ENCODE data around the gene ADGRL2. TPM values are rescaled to one million over a fixed set of nuclear protein-coding genes. Genes with fewer than 3 reads are reported as not detected.
A peak's percentile ranks its signal among the peaks of the same experiment; 100 is the strongest.

The ADGRL2 gene
- total and polyA plus RNA-seq, 2 experiments from 2014 or later = 38.2 to 90.3 TPM

DNA sequence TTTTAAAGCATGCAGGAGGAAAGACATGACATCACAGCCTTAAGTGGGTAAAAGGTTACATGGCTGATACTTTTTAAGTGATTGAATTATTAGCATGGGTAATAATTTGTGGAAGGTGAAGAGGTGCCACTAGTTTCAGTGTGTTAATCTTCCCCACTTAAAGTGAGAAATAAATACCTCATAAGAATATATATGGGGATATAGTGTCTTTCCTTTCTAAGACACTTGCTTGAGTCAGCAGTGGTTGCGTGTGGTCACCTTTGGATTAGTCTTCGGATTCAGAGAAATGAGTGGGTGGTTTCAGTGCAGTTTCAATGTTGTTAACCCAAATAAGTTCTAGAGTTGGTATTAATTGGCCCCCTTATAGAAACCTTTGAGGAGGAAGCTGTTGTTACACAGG, 94.1 kb downstream of the ADGRL2 start:
- H2AFZ ChIP-seq = no peak overlapping the region
- no peak overlapping the region for H3K4me2 ChIP-seq
- H3K36me3 ChIP-seq (ENCODE audit: insufficient read depth) = no peaks in the 10 kb centered on the region
- H3K27ac ChIP-seq (ENCODE audit: low read depth) = no peak overlapping the region
- H3K4me1 ChIP-seq (ENCODE audit: insufficient read depth) = peaks cover 6% of the 10 kb centered on the region; the same call in 1 of the 2 replicates
- H3K27me3 ChIP-seq (ENCODE audit: insufficient read depth) = no peaks in the 10 kb centered on the region
- H3K9me2 ChIP-seq (ENCODE audit: insufficient read depth) = no peaks in the 10 kb centered on the region
- no peak overlapping the region for H3K4me3 ChIP-seq
- Mint-ChIP-seq H3K4me1 (peaks cover 44% of the 10 kb centered on the region), H3K4me3 (no peak overlapping the region), H3K9me3 (no peaks in the 10 kb centered on the region), H3K27me3 (ENCODE audit: insufficient read depth, low read depth, poor library complexity) (no peaks in the 10 kb centered on the region), H3K36me3 (ENCODE audit: low read depth) (no peaks in the 10 kb centered on the region), H3K27ac (peak overlapping the region; percentile 42; the same call in 1 of the 2 replicates)
- peaks cover 94% of the 10 kb centered on the region for H3K79me2 ChIP-seq (replicated peaks; ENCODE audit: insufficient read depth)
- no peaks in the 10 kb centered on the region for H3F3A ChIP-seq (replicated peaks; ENCODE audit: low read depth)
- DNase-seq (ENCODE audit: low spot score) (no peak), ATAC-seq (no peak)
- TF ChIP-seq, protein P1, sequence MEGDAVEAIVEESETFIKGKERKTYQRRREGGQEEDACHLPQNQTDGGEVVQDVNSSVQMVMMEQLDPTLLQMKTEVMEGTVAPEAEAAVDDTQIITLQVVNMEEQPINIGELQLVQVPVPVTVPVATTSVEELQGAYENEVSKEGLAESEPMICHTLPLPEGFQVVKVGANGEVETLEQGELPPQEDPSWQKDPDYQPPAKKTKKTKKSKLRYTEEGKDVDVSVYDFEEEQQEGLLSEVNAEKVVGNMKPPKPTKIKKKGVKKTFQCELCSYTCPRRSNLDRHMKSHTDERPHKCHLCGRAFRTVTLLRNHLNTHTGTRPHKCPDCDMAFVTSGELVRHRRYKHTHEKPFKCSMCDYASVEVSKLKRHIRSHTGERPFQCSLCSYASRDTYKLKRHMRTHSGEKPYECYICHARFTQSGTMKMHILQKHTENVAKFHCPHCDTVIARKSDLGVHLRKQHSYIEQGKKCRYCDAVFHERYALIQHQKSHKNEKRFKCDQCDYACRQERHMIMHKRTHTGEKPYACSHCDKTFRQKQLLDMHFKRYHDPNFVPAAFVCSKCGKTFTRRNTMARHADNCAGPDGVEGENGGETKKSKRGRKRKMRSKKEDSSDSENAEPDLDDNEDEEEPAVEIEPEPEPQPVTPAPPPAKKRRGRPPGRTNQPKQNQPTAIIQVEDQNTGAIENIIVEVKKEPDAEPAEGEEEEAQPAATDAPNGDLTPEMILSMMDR (conservative IDR thresholded peaks at IDR 0.05; ENCODE audit: low read depth in 2 of 2) = no peak
- TF ChIP-seq, protein P2, sequence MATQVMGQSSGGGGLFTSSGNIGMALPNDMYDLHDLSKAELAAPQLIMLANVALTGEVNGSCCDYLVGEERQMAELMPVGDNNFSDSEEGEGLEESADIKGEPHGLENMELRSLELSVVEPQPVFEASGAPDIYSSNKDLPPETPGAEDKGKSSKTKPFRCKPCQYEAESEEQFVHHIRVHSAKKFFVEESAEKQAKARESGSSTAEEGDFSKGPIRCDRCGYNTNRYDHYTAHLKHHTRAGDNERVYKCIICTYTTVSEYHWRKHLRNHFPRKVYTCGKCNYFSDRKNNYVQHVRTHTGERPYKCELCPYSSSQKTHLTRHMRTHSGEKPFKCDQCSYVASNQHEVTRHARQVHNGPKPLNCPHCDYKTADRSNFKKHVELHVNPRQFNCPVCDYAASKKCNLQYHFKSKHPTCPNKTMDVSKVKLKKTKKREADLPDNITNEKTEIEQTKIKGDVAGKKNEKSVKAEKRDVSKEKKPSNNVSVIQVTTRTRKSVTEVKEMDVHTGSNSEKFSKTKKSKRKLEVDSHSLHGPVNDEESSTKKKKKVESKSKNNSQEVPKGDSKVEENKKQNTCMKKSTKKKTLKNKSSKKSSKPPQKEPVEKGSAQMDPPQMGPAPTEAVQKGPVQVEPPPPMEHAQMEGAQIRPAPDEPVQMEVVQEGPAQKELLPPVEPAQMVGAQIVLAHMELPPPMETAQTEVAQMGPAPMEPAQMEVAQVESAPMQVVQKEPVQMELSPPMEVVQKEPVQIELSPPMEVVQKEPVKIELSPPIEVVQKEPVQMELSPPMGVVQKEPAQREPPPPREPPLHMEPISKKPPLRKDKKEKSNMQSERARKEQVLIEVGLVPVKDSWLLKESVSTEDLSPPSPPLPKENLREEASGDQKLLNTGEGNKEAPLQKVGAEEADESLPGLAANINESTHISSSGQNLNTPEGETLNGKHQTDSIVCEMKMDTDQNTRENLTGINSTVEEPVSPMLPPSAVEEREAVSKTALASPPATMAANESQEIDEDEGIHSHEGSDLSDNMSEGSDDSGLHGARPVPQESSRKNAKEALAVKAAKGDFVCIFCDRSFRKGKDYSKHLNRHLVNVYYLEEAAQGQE (IDR thresholded peaks at IDR 0.05; ENCODE audit: unreplicated experiment) = no peak
- TF ChIP-seq, protein P3, sequence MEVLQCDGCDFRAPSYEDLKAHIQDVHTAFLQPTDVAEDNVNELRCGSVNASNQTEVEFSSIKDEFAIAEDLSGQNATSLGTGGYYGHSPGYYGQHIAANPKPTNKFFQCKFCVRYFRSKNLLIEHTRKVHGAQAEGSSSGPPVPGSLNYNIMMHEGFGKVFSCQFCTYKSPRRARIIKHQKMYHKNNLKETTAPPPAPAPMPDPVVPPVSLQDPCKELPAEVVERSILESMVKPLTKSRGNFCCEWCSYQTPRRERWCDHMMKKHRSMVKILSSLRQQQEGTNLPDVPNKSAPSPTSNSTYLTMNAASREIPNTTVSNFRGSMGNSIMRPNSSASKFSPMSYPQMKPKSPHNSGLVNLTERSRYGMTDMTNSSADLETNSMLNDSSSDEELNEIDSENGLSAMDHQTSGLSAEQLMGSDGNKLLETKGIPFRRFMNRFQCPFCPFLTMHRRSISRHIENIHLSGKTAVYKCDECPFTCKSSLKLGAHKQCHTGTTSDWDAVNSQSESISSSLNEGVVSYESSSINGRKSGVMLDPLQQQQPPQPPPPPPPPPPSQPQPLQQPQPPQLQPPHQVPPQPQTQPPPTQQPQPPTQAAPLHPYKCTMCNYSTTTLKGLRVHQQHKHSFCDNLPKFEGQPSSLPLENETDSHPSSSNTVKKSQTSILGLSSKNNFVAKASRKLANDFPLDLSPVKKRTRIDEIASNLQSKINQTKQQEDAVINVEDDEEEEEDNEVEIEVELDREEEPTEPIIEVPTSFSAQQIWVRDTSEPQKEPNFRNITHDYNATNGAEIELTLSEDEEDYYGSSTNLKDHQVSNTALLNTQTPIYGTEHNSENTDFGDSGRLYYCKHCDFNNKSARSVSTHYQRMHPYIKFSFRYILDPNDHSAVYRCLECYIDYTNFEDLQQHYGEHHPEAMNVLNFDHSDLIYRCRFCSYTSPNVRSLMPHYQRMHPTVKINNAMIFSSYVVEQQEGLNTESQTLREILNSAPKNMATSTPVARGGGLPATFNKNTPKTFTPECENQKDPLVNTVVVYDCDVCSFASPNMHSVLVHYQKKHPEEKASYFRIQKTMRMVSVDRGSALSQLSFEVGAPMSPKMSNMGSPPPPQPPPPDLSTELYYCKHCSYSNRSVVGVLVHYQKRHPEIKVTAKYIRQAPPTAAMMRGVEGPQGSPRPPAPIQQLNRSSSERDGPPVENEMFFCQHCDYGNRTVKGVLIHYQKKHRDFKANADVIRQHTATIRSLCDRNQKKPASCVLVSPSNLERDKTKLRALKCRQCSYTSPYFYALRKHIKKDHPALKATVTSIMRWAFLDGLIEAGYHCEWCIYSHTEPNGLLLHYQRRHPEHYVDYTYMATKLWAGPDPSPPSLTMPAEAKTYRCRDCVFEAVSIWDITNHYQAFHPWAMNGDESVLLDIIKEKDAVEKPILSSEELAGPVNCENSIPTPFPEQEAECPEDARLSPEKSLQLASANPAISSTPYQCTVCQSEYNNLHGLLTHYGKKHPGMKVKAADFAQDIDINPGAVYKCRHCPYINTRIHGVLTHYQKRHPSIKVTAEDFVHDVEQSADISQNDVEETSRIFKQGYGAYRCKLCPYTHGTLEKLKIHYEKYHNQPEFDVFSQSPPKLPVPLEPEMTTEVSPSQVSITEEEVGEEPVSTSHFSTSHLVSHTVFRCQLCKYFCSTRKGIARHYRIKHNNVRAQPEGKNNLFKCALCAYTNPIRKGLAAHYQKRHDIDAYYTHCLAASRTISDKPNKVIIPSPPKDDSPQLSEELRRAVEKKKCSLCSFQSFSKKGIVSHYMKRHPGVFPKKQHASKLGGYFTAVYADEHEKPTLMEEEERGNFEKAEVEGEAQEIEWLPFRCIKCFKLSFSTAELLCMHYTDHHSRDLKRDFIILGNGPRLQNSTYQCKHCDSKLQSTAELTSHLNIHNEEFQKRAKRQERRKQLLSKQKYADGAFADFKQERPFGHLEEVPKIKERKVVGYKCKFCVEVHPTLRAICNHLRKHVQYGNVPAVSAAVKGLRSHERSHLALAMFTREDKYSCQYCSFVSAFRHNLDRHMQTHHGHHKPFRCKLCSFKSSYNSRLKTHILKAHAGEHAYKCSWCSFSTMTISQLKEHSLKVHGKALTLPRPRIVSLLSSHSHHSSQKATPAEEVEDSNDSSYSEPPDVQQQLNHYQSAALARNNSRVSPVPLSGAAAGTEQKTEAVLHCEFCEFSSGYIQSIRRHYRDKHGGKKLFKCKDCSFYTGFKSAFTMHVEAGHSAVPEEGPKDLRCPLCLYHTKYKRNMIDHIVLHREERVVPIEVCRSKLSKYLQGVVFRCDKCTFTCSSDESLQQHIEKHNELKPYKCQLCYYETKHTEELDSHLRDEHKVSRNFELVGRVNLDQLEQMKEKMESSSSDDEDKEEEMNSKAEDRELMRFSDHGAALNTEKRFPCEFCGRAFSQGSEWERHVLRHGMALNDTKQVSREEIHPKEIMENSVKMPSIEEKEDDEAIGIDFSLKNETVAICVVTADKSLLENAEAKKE (CRISPR knock-in tag; IDR thresholded peaks at IDR 0.05) = no peak
- TF ChIP-seq JUNB (IDR thresholded peaks at IDR 0.05; ENCODE audit: unreplicated experiment) (no peak), STAT1 (IDR thresholded peaks at IDR 0.05; ENCODE audit: unreplicated experiment) (no peak), ZNF331 (CRISPR knock-in tag; IDR thresholded peaks at IDR 0.05; ENCODE audit: low read depth) (no peak), CREB1 (CRISPR knock-in tag; IDR thresholded peaks at IDR 0.05; ENCODE audit: low read depth) (no peak), EZH2 (IDR thresholded peaks at IDR 0.05; ENCODE audit: low read depth, unreplicated experiment) (no peak), POLR2AphosphoS5 (IDR thresholded peaks at IDR 0.05; ENCODE audit: low read depth) (no peak), EZH2phosphoT487 (IDR thresholded peaks at IDR 0.05; ENCODE audit: unreplicated experiment) (no peak), ZNF114 (CRISPR knock-in tag; IDR thresholded peaks at IDR 0.05) (no peak), NANOG (IDR thresholded peaks at IDR 0.05; ENCODE audit: borderline replicate concordance) (no peak)
- TF ChIP-seq, protein P4, sequence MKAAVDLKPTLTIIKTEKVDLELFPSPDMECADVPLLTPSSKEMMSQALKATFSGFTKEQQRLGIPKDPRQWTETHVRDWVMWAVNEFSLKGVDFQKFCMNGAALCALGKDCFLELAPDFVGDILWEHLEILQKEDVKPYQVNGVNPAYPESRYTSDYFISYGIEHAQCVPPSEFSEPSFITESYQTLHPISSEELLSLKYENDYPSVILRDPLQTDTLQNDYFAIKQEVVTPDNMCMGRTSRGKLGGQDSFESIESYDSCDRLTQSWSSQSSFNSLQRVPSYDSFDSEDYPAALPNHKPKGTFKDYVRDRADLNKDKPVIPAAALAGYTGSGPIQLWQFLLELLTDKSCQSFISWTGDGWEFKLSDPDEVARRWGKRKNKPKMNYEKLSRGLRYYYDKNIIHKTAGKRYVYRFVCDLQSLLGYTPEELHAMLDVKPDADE (IDR thresholded peaks at IDR 0.05) = no peak
- H4K20me1 ChIP-seq (replicated peaks; ENCODE audit: insufficient read depth) = 0 out of 2 replicates have a peak, but pooled peaks cover 3% of the 10 kb centered on the region
